K562 (cell line): ENCODE results near the gene ACOT9. TPM values are rescaled to one million over a fixed set of nuclear protein-coding genes. Genes with fewer than 3 reads are reported as not detected.

Source experiments
- ATAC-seq: fragments of 200-7000 bp; cut with Tn5 transposase; 3 replicates; pipeline ENCODE4 v1.9.1; 2020; ENCODE audit warnings: moderate library complexity
- BruUV-seq: library from RNA; stranded (reverse); fragments of 400-500 nt; replicated peaks from 2 replicates; lab custom pipeline; 2021; lab: Mats Ljungman, UMichigan
- CTCF ChIA-PET: fragments of 300-600 bp; formaldehyde crosslinking; extraction: SDS; loops from one replicate; lab custom pipeline; 2021; ENCODE audit warnings: low intra/inter-chr PET ratio; lab: Yijun Ruan, JAX
- POLR2A ChIA-PET: fragments of 300-600, 350-650 bp; sonication (Branson Sonifier 250); formaldehyde crosslinking; extraction: SDS; loops from one replicate; lab custom pipeline; 2021; ENCODE audit warnings: antibody characterized with exemption, inconsistent platforms; lab: Yijun Ruan, JAX
- DNase-seq, 4 experiments: peaks; one replicate each; pipeline versions ENCODE4 v3.0.0 to v3.0.0-alpha.2; 2011 to 2018; ENCODE audit warnings: low spot score in 3 of 4, mixed read lengths in 3 of 4; ENCODE audit errors: extremely low read depth in 1 of 4
- FAIRE-seq: peaks from 2 replicates; lab custom pipeline; 2011; peaks lifted over from hg19 to GRCh38; lab: Jason Lieb, UNC
- H2AFZ ChIP-seq: 2 replicates; pipeline ENCODE4 v1.6.0; 2011; ENCODE audit warnings: low read depth, low read length, control low read depth, inconsistent platforms
- H3K27ac ChIP-seq: fragments of 200-600 bp; 3 replicates; pipeline ENCODE4 v1.8.0; 2011; ENCODE audit warnings: low read depth, mild to moderate bottlenecking, control low read depth, inconsistent platforms, low read length, moderate library complexity, mixed read lengths; ENCODE audit errors: extremely low read depth
- H3K27me3 ChIP-seq, 2 experiments: fragments of 300-600 bp in 1 of 2; 2 replicates in 1 of 2; 3 replicates in 1 of 2; pipeline versions ENCODE4 v1.6.0 to v1.8.0; 2011; ENCODE audit warnings: inconsistent platforms in 2 of 2, low read length in 2 of 2, mild to moderate bottlenecking in 1 of 2, mixed read lengths in 1 of 2, moderate library complexity in 1 of 2; ENCODE audit not compliant: control insufficient read depth in 2 of 2, insufficient read depth in 2 of 2
- H3K36me3 ChIP-seq: fragments of 300-600 bp; 3 replicates; pipeline ENCODE4 v1.8.0; 2011; ENCODE audit warnings: mild to moderate bottlenecking, low read length, inconsistent platforms; ENCODE audit not compliant: control insufficient read depth, insufficient read depth
- H3K4me1 ChIP-seq, 2 experiments: fragments of 200-600 bp in 1 of 2; replicated peaks in 1 of 2; 2 replicates in 1 of 2; 3 replicates in 1 of 2; pipeline versions ENCODE4 v1.5.1 to v1.8.0; 2011; ENCODE audit warnings: inconsistent platforms in 2 of 2, low read length in 2 of 2, mild to moderate bottlenecking in 1 of 2, mixed read lengths in 1 of 2, moderate library complexity in 1 of 2; ENCODE audit not compliant: control insufficient read depth in 2 of 2, insufficient read depth in 2 of 2
- H3K4me2 ChIP-seq: 2 replicates; pipeline ENCODE4 v1.6.1; 2011; ENCODE audit warnings: low read length, control low read depth, inconsistent platforms, mixed read lengths; ENCODE audit not compliant: insufficient read depth
- H3K4me3 ChIP-seq: fragments of 200-600 bp; sonication (generic), shearing (Covaris generic); 2 replicates; pipeline ENCODE4 v1.5.1; 2016; ENCODE audit warnings: control low read depth, inconsistent platforms
- H3K79me2 ChIP-seq: fragments of 200-600 bp; 3 replicates; pipeline ENCODE4 v1.8.0; 2011; ENCODE audit warnings: low read length, inconsistent platforms; ENCODE audit not compliant: control insufficient read depth, insufficient read depth
- H3K9ac ChIP-seq, 2 experiments: 2 replicates each; pipeline versions ENCODE4 v1.6.0 to v1.6.1; 2011; ENCODE audit warnings: low read depth in 2 of 2, low read length in 2 of 2, control low read depth in 1 of 2, inconsistent platforms in 1 of 2, mild to moderate bottlenecking in 1 of 2, mixed read lengths in 1 of 2; ENCODE audit not compliant: insufficient read depth in 1 of 2
- H3K9me1 ChIP-seq: one replicate; pipeline ENCODE4 v1.6.0; 2011; ENCODE audit warnings: inconsistent platforms, mild to moderate bottlenecking, low read length, moderate library complexity; ENCODE audit not compliant: control insufficient read depth, insufficient read depth
- H3K9me3 ChIP-seq: replicated peaks from 2 replicates; pipeline ENCODE4 v1.5.1; 2011; ENCODE audit warnings: low read depth, low read length, inconsistent platforms; ENCODE audit not compliant: control insufficient read depth, insufficient read depth
- H4K20me1 ChIP-seq: replicated peaks from 2 replicates; pipeline ENCODE4 v1.6.1; 2011; ENCODE audit warnings: low read length, inconsistent platforms, mixed read lengths; ENCODE audit not compliant: control insufficient read depth, insufficient read depth
- ADNP ChIP-seq: fragments of 200-800 bp; sonication (Bioruptor generic); IDR thresholded peaks from 2 replicates; pipeline ENCODE4 v1.6.1; 2016; ENCODE audit warnings: missing genetic modification characterization, missing compliant biosample characterization
- MCM5 ChIP-seq: fragments of 450-650 bp; IDR thresholded peaks from 2 replicates; pipeline ENCODE4 v1.6.1; 2016; ENCODE audit warnings: low read depth
- MTA2 ChIP-seq: fragments of 450-650 bp; IDR thresholded peaks from 2 replicates; pipeline ENCODE4 v1.6.1; 2016; ENCODE audit warnings: low read depth
- NR3C1 ChIP-seq: sonication (generic); formaldehyde crosslinking; IDR thresholded peaks from 2 replicates; pipeline ENCODE4 v1.8.1; 2022; ENCODE audit warnings: missing genetic modification reagents
- POLR3G ChIP-seq: IDR thresholded peaks from 2 replicates; pipeline ENCODE4 v1.6.1; 2011; ENCODE audit not compliant: insufficient read length, insufficient replicate concordance; ENCODE audit errors: extremely low read depth
- RBM14 ChIP-seq: fragments of 200-400 bp; formaldehyde crosslinking; IDR thresholded peaks from 2 replicates; pipeline ENCODE4 v1.6.1; 2018; ENCODE audit warnings: low read depth, mild to moderate bottlenecking, low read length, moderate library complexity, borderline replicate concordance; ENCODE audit not compliant: insufficient read depth
- ZNF133 ChIP-seq: fragments of 250-450 bp; sonication (Bioruptor Pico); IDR thresholded peaks from 2 replicates; pipeline ENCODE4 v1.4.0; 2020; ENCODE audit warnings: mild to moderate bottlenecking
- ZNF41 ChIP-seq: fragments of 250-450 bp; sonication (Bioruptor Pico); conservative IDR thresholded peaks from 2 replicates; pipeline ENCODE4 v1.4.0; 2020; ENCODE audit warnings: mild to moderate bottlenecking
- WGBS: fragments of 100-300 bp; shearing (Covaris generic); methylation state at CpG from one replicate; pipeline ENCODE4 v1.1.6; 2016; ENCODE audit warnings: low coverage, mixed read lengths; ENCODE audit not compliant: insufficient coverage; ENCODE audit errors: missing lambda C conversion rate; 5-methylcytosine and 5-hydroxymethylcytosine counted together
- in situ Hi-C: fragments of 300-500 bp; cut with MboI; formaldehyde crosslinking; loops from 4 replicates; pipeline ENCODE4 v1.15.0; 2018; ENCODE audit warnings: inconsistent platforms, mixed read lengths
- intact Hi-C: fragments of 100-400 bp; cut with micrococcal nuclease; formaldehyde crosslinking; loops from 2 replicates; pipeline ENCODE4 v1.14.2; 2022
- polyA plus RNA-seq, 8 experiments: library from polyadenylated mRNA; depleted of rRNA in 4 of 8; stranded (reverse) in 5 of 8; unstranded in 3 of 8; fragments of >200 nt; fragmentation: Nextera tagmentation in 2 of 8; fragmentation: Illumina TruSeq in 1 of 8; extraction: Ambion mirVana in 2 of 8; extraction: Trizol in 1 of 8; gene quantifications; 2 replicates each; pipeline versions ENCODE4 v1.2.1 to v1.2.3, GENCODE V29; 2011 to 2014; ENCODE audit warnings: inconsistent platforms in 1 of 8, missing spikeins in 1 of 8
- total RNA-seq, 7 experiments: library from RNA; depleted of rRNA in 6 of 7; stranded (reverse); fragments of >200 nt in 6 of 7; fragmentation: Illumina TruSeq in 2 of 7; extraction: Trizol in 2 of 7; gene quantifications; 2 replicates each; pipeline versions ENCODE4 v1.2.1 to v1.2.3, GENCODE V29; 2011 to 2021; ENCODE audit warnings: low replicate concordance in 1 of 7
- TF ChIP-seq, protein P1 (sequence below), 2 experiments: fragments of 450-650 bp; formaldehyde crosslinking in 1 of 2; IDR thresholded peaks; 2 replicates each; pipeline versions ENCODE4 v1.4.0 to v1.6.1; 2014 to 2020; ENCODE audit warnings: mild to moderate bottlenecking in 2 of 2, borderline replicate concordance in 1 of 2, low read depth in 1 of 2

ACOT9 gene
- total and polyA plus RNA-seq, 9 of the 15 experiments (the other 6 are each of a cell fraction or from before 2014, with no cell fraction given), result 31.2 to 80.9 (median 45.3) TPM

DNA sequence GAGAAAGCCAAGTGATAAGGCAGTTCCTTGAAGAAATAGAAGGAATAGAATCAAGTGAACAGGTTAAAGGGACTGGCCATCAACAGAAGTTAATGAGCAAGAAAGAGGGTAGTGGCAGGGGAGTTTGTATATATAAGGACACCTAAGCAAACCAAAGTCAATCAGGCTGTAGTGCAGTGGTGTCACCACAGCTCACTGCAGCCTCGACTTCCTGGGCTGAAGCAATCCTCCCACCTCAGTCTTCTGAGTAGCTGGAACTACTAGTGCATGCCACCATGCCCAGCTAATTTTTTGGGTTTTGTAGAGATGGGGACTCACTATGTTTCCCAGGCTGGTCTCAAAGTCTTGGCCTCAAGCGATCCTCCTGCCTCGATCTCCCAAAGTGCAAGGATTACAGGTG lies 15.9 kb downstream of the ACOT9 start:
- H3K27me3 ChIP-seq, result no peaks in the 10 kb centered on the region
- H3K9me3 ChIP-seq, result no peaks in the 10 kb centered on the region
- H3K4me1 ChIP-seq, result no peaks in the 10 kb centered on the region
- no peaks in the 10 kb centered on the region for H3K79me2 ChIP-seq
- FAIRE-seq (no peak), ATAC-seq (no peak), DNase-seq (no peak)
- POLR2A ChIA-PET, result interaction anchor here (0.7 kb wide), 1 partner anchor 27 kb away, joined by 4 read pairs; no protein-coding TSS in a partner anchor
- CTCF ChIA-PET, result no interaction called here
- H3K4me3 ChIP-seq, result no peak overlapping the region
- no peak overlapping the region for H2AFZ ChIP-seq
- BruUV-seq, result no TSS peak
- WGBS, result 89% methylated on average over 3 of the region's 3 CpGs
- no peak overlapping the region for H3K4me2 ChIP-seq
- H3K27ac ChIP-seq, result no peak overlapping the region
- H3K36me3 ChIP-seq, result peaks cover 44% of the 10 kb centered on the region
- TF ChIP-seq ZNF41 (CRISPR knock-in tag), result no peak
- intact Hi-C loops (no loop called here), in situ Hi-C loops (no loop called here)
- no peaks in the 10 kb centered on the region for H4K20me1 ChIP-seq
- no peaks in the 10 kb centered on the region for H3K9me1 ChIP-seq
- no peak overlapping the region for H3K9ac ChIP-seq

DNA sequence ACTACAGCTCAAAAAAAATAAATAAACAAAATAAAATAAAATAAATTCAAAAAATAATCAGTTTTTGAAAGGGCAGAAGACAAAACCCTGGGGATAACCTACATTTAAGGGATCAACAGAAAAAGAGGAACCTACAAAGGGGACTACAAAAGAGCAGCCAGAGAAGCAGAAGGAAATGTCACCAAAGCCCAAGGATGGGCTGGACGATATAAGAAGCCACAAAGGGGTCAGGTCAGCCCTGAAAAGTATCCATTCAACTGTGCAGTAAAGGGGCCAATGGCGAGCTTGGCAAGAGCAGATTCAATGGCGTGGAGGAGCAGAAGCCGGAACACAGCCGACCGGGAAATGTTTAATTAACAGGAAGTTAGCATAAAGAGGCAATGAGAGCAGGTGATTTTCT lies 16.9 kb downstream of the ACOT9 start:
- intact Hi-C loops (no loop called here), in situ Hi-C loops (no loop called here)
- Histone ChIP-seq H3K9ac (no peak overlapping the region), H2AFZ (no peak overlapping the region), H3K4me3 (no peak overlapping the region), H3K36me3 (peaks cover 48% of the 10 kb centered on the region), H3K4me1 (no peaks in the 10 kb centered on the region), H4K20me1 (no peaks in the 10 kb centered on the region), H3K9me1 (no peaks in the 10 kb centered on the region), H3K79me2 (no peaks in the 10 kb centered on the region), H3K9me3 (no peaks in the 10 kb centered on the region), H3K4me2 (no peak overlapping the region), H3K27ac (no peak overlapping the region), H3K27me3 (no peaks in the 10 kb centered on the region)
- TF ChIP-seq, protein P1, sequence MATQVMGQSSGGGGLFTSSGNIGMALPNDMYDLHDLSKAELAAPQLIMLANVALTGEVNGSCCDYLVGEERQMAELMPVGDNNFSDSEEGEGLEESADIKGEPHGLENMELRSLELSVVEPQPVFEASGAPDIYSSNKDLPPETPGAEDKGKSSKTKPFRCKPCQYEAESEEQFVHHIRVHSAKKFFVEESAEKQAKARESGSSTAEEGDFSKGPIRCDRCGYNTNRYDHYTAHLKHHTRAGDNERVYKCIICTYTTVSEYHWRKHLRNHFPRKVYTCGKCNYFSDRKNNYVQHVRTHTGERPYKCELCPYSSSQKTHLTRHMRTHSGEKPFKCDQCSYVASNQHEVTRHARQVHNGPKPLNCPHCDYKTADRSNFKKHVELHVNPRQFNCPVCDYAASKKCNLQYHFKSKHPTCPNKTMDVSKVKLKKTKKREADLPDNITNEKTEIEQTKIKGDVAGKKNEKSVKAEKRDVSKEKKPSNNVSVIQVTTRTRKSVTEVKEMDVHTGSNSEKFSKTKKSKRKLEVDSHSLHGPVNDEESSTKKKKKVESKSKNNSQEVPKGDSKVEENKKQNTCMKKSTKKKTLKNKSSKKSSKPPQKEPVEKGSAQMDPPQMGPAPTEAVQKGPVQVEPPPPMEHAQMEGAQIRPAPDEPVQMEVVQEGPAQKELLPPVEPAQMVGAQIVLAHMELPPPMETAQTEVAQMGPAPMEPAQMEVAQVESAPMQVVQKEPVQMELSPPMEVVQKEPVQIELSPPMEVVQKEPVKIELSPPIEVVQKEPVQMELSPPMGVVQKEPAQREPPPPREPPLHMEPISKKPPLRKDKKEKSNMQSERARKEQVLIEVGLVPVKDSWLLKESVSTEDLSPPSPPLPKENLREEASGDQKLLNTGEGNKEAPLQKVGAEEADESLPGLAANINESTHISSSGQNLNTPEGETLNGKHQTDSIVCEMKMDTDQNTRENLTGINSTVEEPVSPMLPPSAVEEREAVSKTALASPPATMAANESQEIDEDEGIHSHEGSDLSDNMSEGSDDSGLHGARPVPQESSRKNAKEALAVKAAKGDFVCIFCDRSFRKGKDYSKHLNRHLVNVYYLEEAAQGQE (IDR thresholded peaks at IDR 0.05; ENCODE audit: borderline replicate concordance), result no peak
- TF ChIP-seq, protein P1 (CRISPR knock-in tag; IDR thresholded peaks at IDR 0.05; ENCODE audit: low read depth), result no peak
- TF ChIP-seq NR3C1 (CRISPR knock-in tag) (no peak), ZNF133 (CRISPR knock-in tag) (no peak), POLR3G (no peak), MTA2 (no peak), MCM5 (no peak), ADNP (no peak), RBM14 (no peak)
- 88% methylated on average over 5 of the region's 6 CpGs for WGBS
- BruUV-seq, result no TSS peak
- DNase-seq (no peak), FAIRE-seq (no peak), ATAC-seq (no peak)
- ChIA-PET POLR2A (interaction anchor here (0.9 kb wide), 1 partner anchor 11 kb away, joined by 3 read pairs; no protein-coding TSS in a partner anchor), CTCF (no interaction called here)
